Mesodermal cell (in vitro differentiated cells): Measurements from ENCODE around the gene SPATS2L.

ENCODE experiments used
- H3K27ac ChIP-seq: 2 replicates; pipeline ENCODE4 v1.7.0; 2013; ENCODE audit warnings: mild to moderate bottlenecking, low read depth, low read length, moderate library complexity; ENCODE audit not compliant: severe bottlenecking
- H3K36me3 ChIP-seq: 2 replicates; pipeline ENCODE4 v1.7.1; 2013; ENCODE audit warnings: mild to moderate bottlenecking, low read length, moderate library complexity; ENCODE audit not compliant: control insufficient read depth, insufficient read depth
- H3K4me1 ChIP-seq: one replicate; pipeline ENCODE4 v1.7.1; 2013; ENCODE audit warnings: mild to moderate bottlenecking, low read length; ENCODE audit not compliant: insufficient read depth, control insufficient read depth, poor library complexity, severe bottlenecking
- H3K4me3 ChIP-seq: 2 replicates; pipeline ENCODE4 v1.7.0; 2013; ENCODE audit warnings: low read length, control low read depth, mild to moderate bottlenecking; ENCODE audit not compliant: insufficient read depth, poor library complexity, severe bottlenecking; ENCODE audit errors: extremely low read depth
- H3K9me3 ChIP-seq: 2 replicates; pipeline ENCODE4 v1.7.1; 2013; ENCODE audit warnings: mild to moderate bottlenecking, low read length, moderate library complexity; ENCODE audit not compliant: control insufficient read depth
- WGBS, 2 experiments: methylation state at CpG; one replicate each; pipeline ENCODE4 v1.1.5; 2013; ENCODE audit warnings: missing lambda C conversion rate in 2 of 2; ENCODE audit not compliant: insufficient coverage in 2 of 2; 5-methylcytosine and 5-hydroxymethylcytosine counted together

Gene SPATS2L

GRCh38 chr2:200308546-200309295 lies 2.2 kb downstream of the SPATS2L start:
- H3K36me3 ChIP-seq: peaks cover 10% of the 10 kb centered on the region
- peak overlapping the region; percentile 50 for H3K27ac ChIP-seq
- peak overlapping the region; percentile 78 for H3K4me3 ChIP-seq
- no peaks in the 10 kb centered on the region for H3K9me3 ChIP-seq
- WGBS, 2 experiments: 6 to 11% methylated on average over 2 of the region's 5 CpGs
- peaks cover 39% of the 10 kb centered on the region for H3K4me1 ChIP-seq

- H3K27ac ChIP-seq: no peak overlapping the region
- H3K9me3 ChIP-seq: no peaks in the 10 kb centered on the region
- H3K4me3 ChIP-seq: peak overlapping the region; percentile 78
- H3K4me1 ChIP-seq: peaks cover 39% of the 10 kb centered on the region
- peaks cover 10% of the 10 kb centered on the region for H3K36me3 ChIP-seq
- WGBS, 2 experiments: no CpG with 5 or more reads among the region's 1 CpG
These were observed 3.0 kb downstream of the SPATS2L start for GRCh38 chr2:200309296-200310049.

- WGBS, 2 experiments: 50 to 63% methylated on average over 1 to 2 of the region's 2 CpGs
- Histone ChIP-seq H3K36me3 (peaks cover 13% of the 10 kb centered on the region), H3K4me3 (no peak overlapping the region), H3K9me3 (no peaks in the 10 kb centered on the region), H3K27ac (peak overlapping the region; percentile 54), H3K4me1 (peaks cover 39% of the 10 kb centered on the region)
These were observed 4.1 kb downstream of the SPATS2L start for GRCh38 chr2:200310545-200310971.

GRCh38 chr2:200311139-200311538 lies 4.6 kb downstream of the SPATS2L start:
- peaks cover 44% of the 10 kb centered on the region for H3K4me1 ChIP-seq
- H3K4me3 ChIP-seq: no peak overlapping the region
- no CpG with 5 or more reads among the region's 3 CpGs for WGBS, 2 experiments
- peaks cover 13% of the 10 kb centered on the region for H3K36me3 ChIP-seq
- no peak overlapping the region for H3K27ac ChIP-seq
- no peaks in the 10 kb centered on the region for H3K9me3 ChIP-seq

- H3K4me3 ChIP-seq: no peak overlapping the region
- no peaks in the 10 kb centered on the region for H3K9me3 ChIP-seq
- H3K36me3 ChIP-seq: peaks cover 22% of the 10 kb centered on the region
- 95 to 96% methylated on average over 4 of the region's 7 CpGs for WGBS, 2 experiments
- H3K4me1 ChIP-seq: peaks cover 53% of the 10 kb centered on the region
- no peak overlapping the region for H3K27ac ChIP-seq
These were observed 8.6 kb downstream of the SPATS2L start for GRCh38 chr2:200314976-200315567.

GRCh38 chr2:200317975-200318374 lies 11.5 kb downstream of the SPATS2L start:
- Histone ChIP-seq H3K4me1 (peaks cover 42% of the 10 kb centered on the region), H3K36me3 (peaks cover 12% of the 10 kb centered on the region), H3K4me3 (no peak overlapping the region), H3K9me3 (no peaks in the 10 kb centered on the region), H3K27ac (no peak overlapping the region)
- WGBS, 2 experiments: 68 to 83% methylated on average over 1 to 2 of the region's 3 CpGs

GRCh38 chr2:200318940-200319435 lies 12.5 kb downstream of the SPATS2L start:
- WGBS, 2 experiments: 89% methylated on average over 9 of the region's 10 CpGs
- Histone ChIP-seq H3K4me1 (peaks cover 42% of the 10 kb centered on the region), H3K27ac (peak overlapping the region; percentile 80)

GRCh38 chr2:200319548-200320337 lies 13.2 kb downstream of the SPATS2L start:
- Histone ChIP-seq H3K27ac (peak overlapping the region; percentile 80), H3K36me3 (peaks cover 12% of the 10 kb centered on the region), H3K4me1 (peaks cover 47% of the 10 kb centered on the region), H3K9me3 (no peaks in the 10 kb centered on the region), H3K4me3 (no peak overlapping the region)
- WGBS, 2 experiments: 67 to 71% methylated on average over 1 of the region's 4 CpGs

More at GRCh38 chr2:200318940-200319435, 12.5 kb downstream of the SPATS2L start:
- Histone ChIP-seq H3K9me3 (no peaks in the 10 kb centered on the region), H3K4me3 (no peak overlapping the region), H3K36me3 (peaks cover 12% of the 10 kb centered on the region)

GRCh38 chr2:200320344-200320743 lies 13.9 kb downstream of the SPATS2L start:
- no peak overlapping the region for H3K4me3 ChIP-seq
- H3K4me1 ChIP-seq: peaks cover 44% of the 10 kb centered on the region
- H3K36me3 ChIP-seq: peaks cover 10% of the 10 kb centered on the region
- 67 to 84% methylated on average over 2 of the region's 2 CpGs for WGBS, 2 experiments
- no peaks in the 10 kb centered on the region for H3K9me3 ChIP-seq
- peak overlapping the region; percentile 54 for H3K27ac ChIP-seq

- 60% methylated on average over 1 of the region's 3 CpGs for WGBS, 2 experiments
- Histone ChIP-seq H3K36me3 (peaks cover 11% of the 10 kb centered on the region), H3K9me3 (no peaks in the 10 kb centered on the region), H3K4me3 (no peak overlapping the region), H3K27ac (no peak overlapping the region), H3K4me1 (peaks cover 39% of the 10 kb centered on the region)
These were observed 14.5 kb downstream of the SPATS2L start for GRCh38 chr2:200320991-200321390.
